ENCODE results near the gene FAM168A.

Gene FAM168A

GRCh38 chr11:73420136-73420535 lies 177.8 kb downstream of the FAM168A start:
- no peak for DNase-seq

GRCh38 chr11:73416786-73417185 lies 181.1 kb downstream of the FAM168A start:
- DNase-seq = no peak

DNA sequence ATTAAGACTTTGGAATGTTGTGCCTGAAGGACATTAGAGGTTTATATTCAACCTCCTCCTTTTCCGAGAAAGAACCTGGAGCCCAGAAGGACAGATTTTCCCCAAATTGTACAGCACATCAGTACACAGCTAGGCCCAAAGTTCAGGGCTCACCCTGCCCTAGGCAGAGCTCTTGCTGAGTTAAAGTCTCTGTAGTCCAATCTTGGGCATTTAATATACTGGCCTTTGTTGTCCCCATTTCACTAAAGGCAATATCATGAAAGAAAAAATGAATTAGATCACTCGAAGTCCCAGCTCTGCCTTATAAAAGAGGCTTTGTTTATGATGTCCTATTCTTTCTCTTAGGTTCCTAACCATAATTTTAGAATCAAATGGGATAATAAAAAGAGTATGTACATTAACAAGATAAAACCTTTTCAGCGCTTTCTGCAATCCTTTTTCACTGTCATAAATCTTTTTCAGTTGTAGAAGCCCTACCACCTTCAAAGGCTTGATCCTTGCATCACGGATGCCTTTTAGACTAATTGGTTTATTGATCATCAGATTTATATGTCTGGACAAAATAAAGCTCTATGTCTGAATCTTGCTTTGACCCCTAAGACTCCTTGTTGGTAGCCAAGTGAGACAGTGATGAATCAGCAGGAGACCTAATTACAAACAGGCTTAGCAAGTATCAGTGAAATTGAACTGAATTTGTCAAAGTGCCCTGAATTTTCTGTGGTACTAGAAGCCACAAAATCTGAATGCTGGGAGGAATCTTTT lies 181.9 kb downstream of the FAM168A start:
- DNase-seq = no peak

DNA sequence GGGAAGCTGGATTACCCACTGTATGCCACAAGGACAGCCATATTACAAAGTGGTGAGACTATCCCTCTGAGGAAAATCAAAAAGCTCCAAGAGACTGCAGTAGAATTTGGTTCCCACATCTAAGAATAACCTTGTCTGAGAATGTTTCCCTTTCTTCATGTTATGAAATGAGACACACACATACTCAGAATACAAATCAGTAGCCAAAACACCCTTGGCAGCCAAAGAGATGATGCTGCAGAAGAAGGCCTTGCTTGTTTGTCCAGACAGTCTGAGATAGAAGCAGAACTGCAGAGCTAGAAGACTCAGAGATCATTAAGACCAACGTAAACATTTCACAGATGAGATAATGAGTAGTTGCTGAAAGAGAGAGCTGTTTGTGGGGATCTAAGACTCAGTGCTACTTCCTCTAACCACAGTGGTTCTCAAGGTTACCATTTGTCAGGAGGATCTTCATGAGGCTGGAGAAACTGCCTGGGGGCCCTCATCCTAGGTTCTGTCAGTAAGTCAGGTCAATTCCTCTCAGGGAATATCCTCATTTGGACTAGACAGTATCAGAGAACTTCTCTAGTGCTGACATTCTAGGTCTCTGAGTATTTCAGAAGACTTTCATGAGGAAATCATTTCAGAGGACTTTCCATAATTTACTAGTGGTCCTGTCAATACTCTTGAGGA lies 182.8 kb downstream of the FAM168A start:
- DNase-seq = no peak

- DNase-seq = no peak
These were observed 184.7 kb downstream of the FAM168A start for GRCh38 chr11:73413256-73413655.

- DNase-seq = no peak
These were observed 185.6 kb downstream of the FAM168A start for GRCh38 chr11:73412308-73412707.

DNA sequence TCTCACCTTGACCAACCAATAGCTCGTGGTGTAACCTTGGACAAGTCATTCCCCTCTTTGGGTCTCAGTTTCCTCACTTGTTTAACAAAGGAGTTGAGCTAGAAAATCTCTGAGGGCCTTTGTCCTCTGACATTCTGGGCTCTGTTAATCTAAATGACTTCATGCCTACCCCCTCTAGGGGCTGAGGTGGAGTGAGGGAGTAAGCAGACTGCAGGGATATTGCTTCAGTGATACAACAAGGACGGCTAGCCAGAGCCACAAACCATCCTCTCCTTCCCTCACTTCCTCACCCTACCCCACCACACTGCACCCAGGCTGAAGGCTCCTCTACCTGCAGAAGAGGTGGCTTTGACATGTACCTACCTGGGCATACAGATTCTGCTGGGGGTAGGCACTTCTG lies 186.9 kb downstream of the FAM168A start:
- no peak for DNase-seq

DNA sequence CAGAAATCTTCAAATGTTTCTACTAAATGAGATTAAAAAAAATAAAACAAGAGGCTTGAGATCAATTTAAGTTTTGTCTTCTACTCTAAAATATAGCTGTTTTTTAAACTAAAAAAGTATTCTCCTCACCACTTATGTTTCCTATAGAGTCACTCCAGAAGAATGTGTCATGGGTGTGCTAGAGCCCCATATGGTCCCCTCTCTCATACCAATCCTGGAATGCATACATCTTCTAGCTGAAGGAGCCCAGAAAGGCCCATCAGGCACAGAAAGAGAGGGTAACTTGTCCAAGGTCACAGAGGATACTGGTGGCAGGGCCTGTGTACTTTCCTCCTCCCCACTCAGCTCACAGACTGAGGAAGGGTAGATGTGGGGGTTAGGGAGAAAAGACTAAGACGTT lies 187.3 kb downstream of the FAM168A start:
- DNase-seq = peak in 1 of 2 donors; percentile 5

DNA sequence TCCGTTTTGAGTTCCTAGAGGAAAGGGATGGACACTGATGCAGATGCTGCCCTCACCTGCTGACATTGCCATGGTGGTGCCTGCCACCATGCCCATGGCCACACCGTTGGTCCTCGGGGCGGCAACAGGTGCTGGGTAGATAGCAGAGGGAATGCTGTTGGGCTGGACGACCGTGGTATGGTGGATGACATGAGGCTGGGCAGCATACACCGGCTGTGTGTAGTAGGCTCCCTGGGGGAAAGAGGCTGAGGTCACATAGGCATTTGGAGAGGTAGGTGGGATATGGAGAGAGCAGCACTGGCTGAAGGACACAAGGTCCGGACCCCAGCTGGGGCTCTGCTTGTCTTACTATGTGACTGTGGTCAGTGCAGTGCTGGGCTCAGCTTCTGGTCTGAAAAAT lies 188.5 kb downstream of the FAM168A start:
- peak in 1 of 2 donors; percentile 5 for DNase-seq

DNA sequence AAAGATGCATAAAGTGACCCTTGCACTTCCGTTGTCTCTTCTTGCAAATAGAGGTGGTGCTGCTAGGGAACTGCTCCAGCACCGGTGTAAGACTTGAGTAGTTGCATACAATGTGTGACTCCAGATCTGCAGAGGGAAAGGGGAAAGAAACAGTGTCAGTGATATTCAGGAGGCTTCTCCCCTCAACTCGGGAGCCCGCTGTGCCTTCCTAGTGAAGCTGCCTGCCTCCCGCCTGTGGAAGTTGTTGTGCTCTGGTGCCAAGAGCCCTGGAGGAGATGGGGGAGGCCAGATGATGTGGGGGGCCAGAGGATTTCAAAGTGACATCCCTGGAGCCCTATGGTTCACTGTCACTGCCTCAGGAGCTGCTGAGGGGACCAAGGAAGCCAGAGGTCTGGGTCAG lies 191.3 kb downstream of the FAM168A start:
- no peak for DNase-seq

GRCh38 chr11:73406131-73406530 lies 191.8 kb downstream of the FAM168A start:
- DNase-seq = no peak

- no peak for DNase-seq
These were observed 192.8 kb downstream of the FAM168A start for GRCh38 chr11:73405146-73405510.

GRCh38 chr11:73404506-73405145 lies 193.3 kb downstream of the FAM168A start:
- DNase-seq = peak in 1 of 2 donors; percentile 11

DNA sequence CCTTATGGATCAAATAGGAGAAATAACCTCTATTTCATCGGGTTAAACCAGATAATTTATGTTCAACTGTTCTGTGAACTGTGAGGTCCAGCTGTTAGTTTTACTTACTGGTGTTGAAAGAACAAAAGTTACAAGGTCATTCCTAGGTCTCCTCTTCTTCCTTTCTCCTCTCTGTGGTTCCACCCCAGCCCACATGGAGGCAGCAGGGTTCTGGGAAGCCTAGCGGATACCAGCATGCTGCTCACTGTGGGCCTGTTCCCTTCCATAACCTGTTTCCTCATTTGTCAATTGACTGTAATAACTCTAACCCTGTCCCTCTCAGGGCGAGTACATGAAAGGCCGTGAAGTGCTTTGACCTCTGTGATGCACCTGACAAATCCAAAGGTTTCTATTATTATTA lies 193.9 kb downstream of the FAM168A start:
- peak in 1 of 2 donors; percentile 58 for DNase-seq

DNA sequence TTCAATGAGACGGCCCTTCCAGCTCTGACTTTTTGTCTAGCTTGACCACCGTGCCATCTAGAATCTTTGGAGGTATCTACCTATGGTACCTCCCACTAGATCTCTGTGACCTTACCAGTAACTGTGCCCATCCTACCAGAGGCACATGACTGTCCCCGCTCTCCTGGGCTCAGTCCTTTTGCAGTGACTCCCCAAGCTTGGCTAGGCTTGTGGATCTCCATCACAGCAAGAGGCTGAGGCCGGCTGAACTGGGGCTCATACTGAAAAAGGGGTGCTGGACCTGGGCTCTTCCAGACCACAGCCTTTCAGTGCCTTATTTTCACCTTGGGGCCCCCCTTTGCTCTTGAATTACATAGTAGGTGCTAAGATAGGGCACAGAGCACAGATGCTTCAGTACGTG lies 194.4 kb downstream of the FAM168A start:
- peak in 1 of 2 donors; percentile 11 for DNase-seq

DNA sequence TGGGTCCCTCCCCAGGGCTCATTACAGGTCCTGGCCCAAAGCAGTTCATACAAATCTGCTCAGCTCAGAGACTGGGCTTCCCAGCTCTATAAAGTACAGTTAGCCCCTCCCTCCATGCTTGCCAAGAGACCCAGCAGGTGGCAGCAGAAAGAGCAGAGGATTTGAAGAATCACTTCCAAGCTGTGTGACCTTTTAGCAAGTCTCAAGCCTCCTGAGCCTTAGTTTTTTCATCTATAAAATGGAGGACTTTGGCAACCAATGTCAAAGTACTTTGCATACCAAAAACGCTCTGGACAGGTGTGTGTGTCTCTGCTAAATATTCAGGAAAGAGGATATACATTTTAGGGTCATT lies 195.1 kb downstream of the FAM168A start:
- peak; percentile 38 to 42 for DNase-seq

GRCh38 chr11:73401924-73402833 lies 195.7 kb downstream of the FAM168A start:
- DNase-seq = no peak

- no peak for DNase-seq
These were observed 196.5 kb downstream of the FAM168A start for GRCh38 chr11:73401217-73401923.

GRCh38 chr11:73400293-73400692 lies 197.6 kb downstream of the FAM168A start:
- DNase-seq = no peak

GRCh38 chr11:73399636-73400035 lies 198.3 kb downstream of the FAM168A start:
- no peak for DNase-seq

DNA sequence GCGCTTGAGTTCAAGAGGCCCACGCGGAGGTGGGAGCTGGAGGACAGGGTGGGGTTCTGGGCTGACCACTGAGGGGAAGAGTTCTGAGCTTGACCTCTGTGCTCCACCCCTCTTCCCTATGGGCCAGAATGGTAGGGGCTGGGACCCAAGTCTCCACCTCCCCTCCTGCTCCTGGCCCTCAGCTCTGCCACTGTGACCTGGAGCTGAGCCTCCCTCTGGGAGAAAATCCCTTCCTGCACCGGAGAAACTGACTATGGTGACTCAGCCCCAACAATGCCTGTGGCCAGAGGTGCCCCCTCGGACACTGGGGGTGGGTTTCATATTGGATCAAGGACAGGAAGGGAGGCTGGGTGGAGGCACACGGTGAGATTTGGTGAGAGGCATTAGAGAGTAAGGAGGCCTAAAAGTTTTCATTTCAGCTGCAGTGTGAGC lies 198.7 kb downstream of the FAM168A start:
- no peak for DNase-seq

GRCh38 chr11:73398721-73399120 lies 199.2 kb downstream of the FAM168A start:
- DNase-seq = no peak

Measured in CD4-positive, alpha-beta T cell treated with Interleukin-4 for 1 hour (primary cell).